Vagina (tissue), 2 donors: ENCODE measurements around the gene POC1B. TPM values are rescaled to one million over a fixed set of nuclear protein-coding genes. Genes with fewer than 3 reads are reported as not detected.
"Not testable (repeated sequence)": the region's sequence is repeated elsewhere in the genome, so short reads cannot be mapped to it uniquely, and the experiment has no call there.

ENCODE experiments used
- DNase-seq, 2 donors: peaks; one replicate each; pipeline ENCODE4 v3.0.0-alpha.2; 2017; ENCODE audit errors: extremely low spot score in 2 of 2
- H3K27ac ChIP-seq: fragments of 200-600 bp; sonication (generic); one replicate; pipeline ENCODE4 v1.5.1; 2019
- H3K27me3 ChIP-seq: fragments of 200-600 bp; sonication (generic); one replicate; pipeline ENCODE4 v1.5.1; 2019
- H3K36me3 ChIP-seq, 2 donors: fragments of 200-600 bp; sonication (generic); one replicate each; pipeline ENCODE4 v1.5.1; 2017 to 2019
- H3K4me1 ChIP-seq: fragments of 200-600 bp; sonication (generic); one replicate; pipeline ENCODE4 v1.5.1; 2019
- H3K4me3 ChIP-seq, 2 donors: fragments of 200-600 bp; sonication (generic); 1 replicate in 1 of 2; 2 replicates in 1 of 2; pipeline ENCODE4 v1.5.1; 2016 to 2019
- H3K9me3 ChIP-seq: fragments of 200-600 bp; sonication (generic); one replicate; pipeline ENCODE4 v1.5.1; 2019
- POLR2A ChIP-seq, 2 donors: fragments of 450-650 bp; IDR thresholded peaks; one replicate each; pipeline ENCODE4 v1.6.1; 2017; ENCODE audit warnings: antibody characterized with exemption in 2 of 2, mild to moderate bottlenecking in 2 of 2, moderate library complexity in 2 of 2
- POLR2AphosphoS5 ChIP-seq, 2 donors: sonication (generic); formaldehyde crosslinking; IDR thresholded peaks; one replicate each; pipeline ENCODE4 v1.9.0; 2017; ENCODE audit warnings: antibody characterized with exemption in 2 of 2, mild to moderate bottlenecking in 2 of 2, low read depth in 1 of 2; ENCODE audit not compliant: insufficient read depth in 1 of 2
- intact Hi-C: fragments of 100-400 bp; cut with DNase I; formaldehyde crosslinking; loops from one replicate; pipeline ENCODE4 v1.15.1; 2023
- total RNA-seq: library from RNA; depleted of rRNA; stranded (reverse); fragments of >200 nt; gene quantifications from one replicate; pipeline ENCODE4 v1.2.3, GENCODE V29; 2016
- TF ChIP-seq, protein P1 (sequence below), 3 experiments: fragments of 450-650 bp in 2 of 3; fragments of 200-600 bp in 1 of 3; sonication (generic) in 1 of 3; IDR thresholded peaks; one replicate each; pipeline ENCODE4 v1.5.1; 2017 to 2019; ENCODE audit warnings: antibody characterized with exemption in 3 of 3, mild to moderate bottlenecking in 2 of 3, moderate library complexity in 2 of 3

The POC1B gene
- total RNA-seq, 1 donor from 2014 or later, result 18.9 TPM

DNA sequence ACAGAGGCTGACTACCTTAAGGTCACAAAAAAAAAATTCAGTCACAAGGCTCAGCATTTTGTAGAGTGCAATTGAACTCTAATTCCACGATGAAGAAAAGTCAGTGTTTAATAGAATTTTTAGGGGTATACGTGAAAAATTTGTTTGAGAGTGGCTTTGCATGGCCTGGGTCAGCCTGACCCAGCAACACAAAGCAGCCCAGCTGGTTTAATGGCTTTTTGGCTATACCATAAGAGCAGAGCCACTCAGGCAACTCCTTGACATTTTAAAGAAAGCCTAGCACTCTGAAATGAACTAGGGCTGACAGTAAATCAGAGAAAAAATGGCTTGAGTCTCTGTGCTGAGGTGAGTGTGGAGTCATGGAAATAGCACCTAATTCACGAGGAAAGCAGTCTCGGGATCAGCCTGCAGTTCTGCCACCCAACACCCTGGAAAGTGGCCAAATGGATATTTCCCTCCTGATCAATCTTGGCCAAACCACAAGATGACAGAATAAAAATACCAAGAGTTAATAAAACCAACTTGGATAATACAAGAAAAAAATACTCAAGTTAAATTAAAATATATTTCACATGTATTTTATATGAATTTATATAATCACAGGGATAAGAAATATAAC lies 60.8 kb downstream of the POC1B start:
- Histone ChIP-seq H3K27ac (no peak overlapping the region), H3K4me3 (no peak overlapping the region), H3K9me3 (no peaks in the 10 kb centered on the region), H3K27me3 (no peaks in the 10 kb centered on the region), H3K36me3 (no peaks in the 10 kb centered on the region), H3K4me1 (no peaks in the 10 kb centered on the region)
- intact Hi-C loops, result loop anchor here (5.0 to 10.0 kb wide), 2 partner anchors 413 to 440 kb away; no protein-coding TSS in a partner anchor
- no peak for TF ChIP-seq POLR2A (IDR thresholded peaks at IDR 0.05)
- TF ChIP-seq, protein P1, sequence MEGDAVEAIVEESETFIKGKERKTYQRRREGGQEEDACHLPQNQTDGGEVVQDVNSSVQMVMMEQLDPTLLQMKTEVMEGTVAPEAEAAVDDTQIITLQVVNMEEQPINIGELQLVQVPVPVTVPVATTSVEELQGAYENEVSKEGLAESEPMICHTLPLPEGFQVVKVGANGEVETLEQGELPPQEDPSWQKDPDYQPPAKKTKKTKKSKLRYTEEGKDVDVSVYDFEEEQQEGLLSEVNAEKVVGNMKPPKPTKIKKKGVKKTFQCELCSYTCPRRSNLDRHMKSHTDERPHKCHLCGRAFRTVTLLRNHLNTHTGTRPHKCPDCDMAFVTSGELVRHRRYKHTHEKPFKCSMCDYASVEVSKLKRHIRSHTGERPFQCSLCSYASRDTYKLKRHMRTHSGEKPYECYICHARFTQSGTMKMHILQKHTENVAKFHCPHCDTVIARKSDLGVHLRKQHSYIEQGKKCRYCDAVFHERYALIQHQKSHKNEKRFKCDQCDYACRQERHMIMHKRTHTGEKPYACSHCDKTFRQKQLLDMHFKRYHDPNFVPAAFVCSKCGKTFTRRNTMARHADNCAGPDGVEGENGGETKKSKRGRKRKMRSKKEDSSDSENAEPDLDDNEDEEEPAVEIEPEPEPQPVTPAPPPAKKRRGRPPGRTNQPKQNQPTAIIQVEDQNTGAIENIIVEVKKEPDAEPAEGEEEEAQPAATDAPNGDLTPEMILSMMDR (IDR thresholded peaks at IDR 0.05), result no peak
- no peak for DNase-seq

DNA sequence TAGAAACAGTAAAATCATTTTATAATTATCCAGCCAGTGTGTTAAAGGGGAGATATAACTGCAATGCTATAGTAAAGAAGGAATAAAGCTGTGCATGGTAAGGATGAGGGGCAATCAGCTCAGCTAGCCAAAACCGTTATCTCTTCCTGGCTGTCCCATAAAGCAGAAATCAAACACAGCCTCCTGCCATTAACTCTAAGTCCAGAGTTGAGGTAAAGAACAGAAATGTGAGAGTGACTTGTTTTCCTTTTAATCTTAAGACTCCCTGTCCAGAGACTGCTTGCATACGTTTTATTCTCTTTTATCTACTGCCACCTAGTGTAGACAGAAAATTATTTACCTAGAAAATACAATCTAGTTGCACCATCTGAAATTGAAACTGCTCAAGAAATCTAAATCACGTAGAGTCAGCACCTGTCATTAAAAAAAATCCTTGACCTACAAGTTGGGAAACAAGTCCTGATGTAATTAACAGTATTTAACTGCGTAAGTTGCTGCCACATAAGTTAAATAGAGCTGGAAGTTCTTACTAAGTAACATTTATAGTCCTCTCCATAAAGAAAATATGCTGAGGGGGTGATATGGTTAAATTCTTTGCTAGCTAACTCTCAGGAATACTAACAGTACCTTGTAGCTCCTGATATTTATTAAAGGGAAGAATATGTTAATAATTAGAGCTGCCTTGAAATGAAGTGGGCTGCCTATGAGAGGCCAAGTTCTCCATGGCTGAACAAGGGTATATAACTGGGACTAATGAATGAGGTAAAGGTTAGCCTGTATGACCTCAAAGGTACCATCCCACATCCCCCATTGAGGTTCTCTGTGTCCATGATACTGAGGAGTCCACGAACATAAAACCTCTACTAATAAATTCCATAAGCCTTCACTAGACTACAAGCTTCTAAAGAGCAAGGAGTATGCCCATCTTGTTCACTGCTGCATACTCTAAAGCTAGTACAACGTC lies 63.9 kb downstream of the POC1B start:
- no peak for DNase-seq
- TF ChIP-seq POLR2A (IDR thresholded peaks at IDR 0.05) (no peak), POLR2AphosphoS5 (IDR thresholded peaks at IDR 0.05; ENCODE audit: insufficient read depth in 1 of 2, low read depth in 1 of 2) (no peak)
- TF ChIP-seq, protein P1 (IDR thresholded peaks at IDR 0.05), result peak; percentile 39 to 79 (median 73)
- intact Hi-C loops, result loop anchor here (5.0 to 10.0 kb wide), 2 partner anchors 410 to 437 kb away; no protein-coding TSS in a partner anchor
- H3K36me3 ChIP-seq, result no peaks in the 10 kb centered on the region
- no peaks in the 10 kb centered on the region for H3K27me3 ChIP-seq
- H3K27ac ChIP-seq, result peak overlapping the region; percentile 20
- peak overlapping the region in 1 of 2 donors; percentile 11 for H3K4me3 ChIP-seq
- H3K9me3 ChIP-seq, result no peaks in the 10 kb centered on the region
- H3K4me1 ChIP-seq, result no peaks in the 10 kb centered on the region

DNA sequence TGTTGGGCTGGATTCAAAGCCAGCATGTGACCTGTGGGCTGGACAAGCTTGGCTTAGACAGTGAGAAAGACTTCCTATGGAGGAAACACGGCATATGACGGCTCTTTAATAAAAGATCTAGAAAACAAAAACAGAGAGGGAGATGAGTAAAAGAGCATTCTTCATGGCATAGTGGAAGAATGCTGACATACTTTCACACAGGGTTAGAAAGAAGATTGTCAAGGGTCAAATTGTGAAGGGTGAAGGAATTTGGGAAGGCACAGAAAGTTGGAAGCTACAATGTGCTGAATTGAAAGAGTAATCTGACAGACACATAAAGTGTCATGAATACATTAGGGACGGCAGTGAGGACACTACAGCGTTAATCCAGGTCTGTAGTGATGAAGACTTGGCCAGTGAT lies 64.7 kb downstream of the POC1B start:
- DNase-seq, result no peak
- intact Hi-C loops, result loop anchor here (5.0 to 10.0 kb wide), 2 partner anchors 409 to 436 kb away; no protein-coding TSS in a partner anchor
- Histone ChIP-seq H3K27ac (peak overlapping the region; percentile 20), H3K4me1 (no peaks in the 10 kb centered on the region), H3K9me3 (no peaks in the 10 kb centered on the region), H3K27me3 (no peaks in the 10 kb centered on the region), H3K4me3 (peak overlapping the region in 1 of 2 donors; percentile 11), H3K36me3 (no peaks in the 10 kb centered on the region)
- TF ChIP-seq, protein P1 (IDR thresholded peaks at IDR 0.05), result no peak
- no peak for TF ChIP-seq POLR2A (IDR thresholded peaks at IDR 0.05)
- TF ChIP-seq POLR2AphosphoS5 (IDR thresholded peaks at IDR 0.05; ENCODE audit: insufficient read depth in 1 of 2, low read depth in 1 of 2), result no peak

DNA sequence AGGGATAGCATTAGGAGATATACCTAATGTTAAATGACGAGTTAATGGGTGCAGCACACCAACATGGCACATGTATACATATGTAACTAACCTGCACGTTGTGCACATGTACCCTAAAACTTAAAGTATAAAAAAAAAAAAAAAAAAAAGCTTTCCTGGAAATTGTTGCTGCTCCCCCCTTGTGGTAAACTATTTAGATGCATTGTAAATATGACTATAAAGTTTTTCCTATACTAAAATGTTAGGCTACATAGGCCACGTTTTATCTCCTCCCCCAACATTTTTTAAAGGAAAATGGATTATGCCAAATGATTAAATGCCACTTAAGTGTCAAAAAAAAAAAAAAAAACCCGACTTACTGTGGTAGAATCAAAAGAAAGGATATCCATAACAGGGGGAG lies 66.6 kb downstream of the POC1B start:
- H3K27ac ChIP-seq, H3K9me3 ChIP-seq, intact Hi-C loops, H3K4me1 ChIP-seq, H3K36me3 ChIP-seq, H3K27me3 ChIP-seq, DNase-seq, H3K4me3 ChIP-seq: not testable (repeated sequence)

DNA sequence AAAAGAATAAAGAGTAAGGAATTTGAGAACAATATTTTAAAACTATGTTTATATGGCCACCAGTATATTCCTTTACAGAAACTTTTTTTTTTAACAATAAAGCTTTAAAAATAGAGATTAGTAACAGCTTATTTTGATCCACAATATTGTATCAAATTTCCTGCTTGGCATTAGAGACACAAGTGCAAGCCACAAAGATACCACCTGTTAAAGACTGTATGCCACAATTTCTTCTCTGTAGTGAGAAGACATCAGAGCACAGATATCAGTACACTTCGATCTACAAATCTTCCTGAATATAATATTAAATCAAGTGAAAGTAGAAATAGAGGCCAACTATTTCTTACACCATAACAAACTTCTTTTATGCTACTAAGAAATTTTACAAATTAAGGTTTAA lies 69.3 kb downstream of the POC1B start:
- Histone ChIP-seq H3K4me3 (no peak overlapping the region), H3K27ac (no peak overlapping the region), H3K27me3 (no peaks in the 10 kb centered on the region), H3K4me1 (peaks cover 16% of the 10 kb centered on the region), H3K9me3 (no peaks in the 10 kb centered on the region), H3K36me3 (no peaks in the 10 kb centered on the region)
- TF ChIP-seq, protein P1 (IDR thresholded peaks at IDR 0.05), result no peak
- TF ChIP-seq POLR2A (IDR thresholded peaks at IDR 0.05) (no peak), POLR2AphosphoS5 (IDR thresholded peaks at IDR 0.05; ENCODE audit: insufficient read depth in 1 of 2, low read depth in 1 of 2) (no peak)
- intact Hi-C loops, result no loop called here
- no peak for DNase-seq
